ENCODE results near the gene HBQ1.

The HBQ1 gene

GRCh38 chr16:180101-180675 is at the start of gene HBQ1:
TSS of gene HBQ1 (plus strand) at chr16:180459. CDS start at chr16:180487, 28 bp downstream.
- Histone ChIP-seq H3K27ac (ENCODE audit: low read depth, low read length) (no peak within 1 kb of the TSS), H3K4me3 (ENCODE audit: low read depth, low read length) (peak within 1 kb of the TSS; percentile 51), H3K27me3 (ENCODE audit: control insufficient read depth, insufficient read depth, low read length) (peaks cover 56% of the 10 kb centered on the region), H3K9ac (ENCODE audit: low read depth, low read length) (no peak within 1 kb of the TSS; the same call in 1 of the 2 replicates), H3K4me1 (ENCODE audit: control insufficient read depth, insufficient read depth, low read length) (no peaks in the 10 kb centered on the region), H3K9me3 (ENCODE audit: control insufficient read depth, insufficient read depth, low read length) (no peaks in the 10 kb centered on the region), H3K36me3 (ENCODE audit: control insufficient read depth, insufficient read depth, low read length) (peaks cover 7% of the 10 kb centered on the region)

GRCh38 chr16:130533-131173 is 49.6 kb upstream of the HBQ1 start:
- H3K9me3 ChIP-seq (ENCODE audit: control insufficient read depth, insufficient read depth, low read length): no peaks in the 10 kb centered on the region
- no peaks in the 10 kb centered on the region for H3K27me3 ChIP-seq (ENCODE audit: control insufficient read depth, insufficient read depth, low read length)
- H3K27ac ChIP-seq (ENCODE audit: low read depth, low read length): no peak overlapping the region
- H3K4me3 ChIP-seq (ENCODE audit: low read depth, low read length): no peak overlapping the region
- H3K36me3 ChIP-seq (ENCODE audit: control insufficient read depth, insufficient read depth, low read length): no peaks in the 10 kb centered on the region
- no peaks in the 10 kb centered on the region for H3K4me1 ChIP-seq (ENCODE audit: control insufficient read depth, insufficient read depth, low read length)
- no peak overlapping the region for H3K9ac ChIP-seq (ENCODE audit: low read depth, low read length)

DNA sequence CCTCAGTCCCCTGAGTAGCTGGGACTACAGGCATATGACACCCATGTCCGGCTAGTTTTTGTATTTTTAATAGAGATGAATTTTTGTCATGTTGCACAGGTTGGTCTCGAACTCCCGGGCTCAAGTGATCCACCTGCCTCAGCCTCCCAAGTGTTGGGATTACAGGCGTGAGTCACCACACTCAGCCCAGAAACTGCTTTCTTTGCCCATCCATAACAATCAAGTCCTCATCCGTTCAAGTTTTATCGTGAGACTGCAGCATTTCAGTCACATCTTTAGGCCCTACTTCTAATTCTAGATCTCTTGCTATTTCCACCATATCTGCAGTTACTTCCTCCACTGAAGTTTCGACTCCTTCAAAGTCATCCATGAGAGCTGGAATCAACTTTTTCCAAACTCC is 48.1 kb upstream of the HBQ1 start:
- no peaks in the 10 kb centered on the region for H3K27me3 ChIP-seq (ENCODE audit: control insufficient read depth, insufficient read depth, low read length)
- H3K9ac ChIP-seq (ENCODE audit: low read depth, low read length): no peak overlapping the region
- H3K27ac ChIP-seq (ENCODE audit: low read depth, low read length): no peak overlapping the region
- H3K9me3 ChIP-seq (ENCODE audit: control insufficient read depth, insufficient read depth, low read length): no peaks in the 10 kb centered on the region
- no peak overlapping the region for H3K4me3 ChIP-seq (ENCODE audit: low read depth, low read length)
- H3K36me3 ChIP-seq (ENCODE audit: control insufficient read depth, insufficient read depth, low read length): no peaks in the 10 kb centered on the region
- no peaks in the 10 kb centered on the region for H3K4me1 ChIP-seq (ENCODE audit: control insufficient read depth, insufficient read depth, low read length)

GRCh38 chr16:133716-134115 is 46.5 kb upstream of the HBQ1 start:
- Histone ChIP-seq H3K4me3 (ENCODE audit: low read depth, low read length) (no peak overlapping the region), H3K27me3 (ENCODE audit: control insufficient read depth, insufficient read depth, low read length) (no peaks in the 10 kb centered on the region), H3K9me3 (ENCODE audit: control insufficient read depth, insufficient read depth, low read length) (no peaks in the 10 kb centered on the region), H3K36me3 (ENCODE audit: control insufficient read depth, insufficient read depth, low read length) (no peaks in the 10 kb centered on the region), H3K4me1 (ENCODE audit: control insufficient read depth, insufficient read depth, low read length) (no peaks in the 10 kb centered on the region), H3K9ac (ENCODE audit: low read depth, low read length) (no peak overlapping the region), H3K27ac (ENCODE audit: low read depth, low read length) (no peak overlapping the region)

DNA sequence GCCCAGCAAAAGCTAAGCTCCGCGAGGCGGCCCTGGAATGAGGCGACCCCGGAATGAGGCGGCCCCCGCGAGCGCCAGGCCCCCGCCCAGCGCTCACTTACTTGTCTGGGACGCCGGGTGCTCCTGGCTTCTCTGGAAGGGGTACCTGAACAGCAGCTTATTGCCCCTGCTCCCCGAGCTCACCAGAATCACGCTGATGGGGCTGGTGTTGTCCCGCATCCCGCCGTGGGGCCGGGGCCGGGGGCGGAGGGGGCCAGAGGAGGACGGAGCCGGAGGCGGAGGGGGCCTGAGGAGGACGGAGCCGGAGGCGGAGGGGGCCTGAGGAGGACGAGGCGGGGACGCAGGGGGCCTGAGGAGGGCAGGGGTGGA is 42.2 kb upstream of the HBQ1 start:
- H3K27me3 ChIP-seq (ENCODE audit: control insufficient read depth, insufficient read depth, low read length): no peaks in the 10 kb centered on the region
- H3K27ac ChIP-seq (ENCODE audit: low read depth, low read length): peak overlapping the region; percentile 82
- peak overlapping the region; percentile 83 for H3K4me3 ChIP-seq (ENCODE audit: low read depth, low read length)
- H3K4me1 ChIP-seq (ENCODE audit: control insufficient read depth, insufficient read depth, low read length): no peaks in the 10 kb centered on the region
- peak overlapping the region; percentile 74 for H3K9ac ChIP-seq (ENCODE audit: low read depth, low read length)
- H3K9me3 ChIP-seq (ENCODE audit: control insufficient read depth, insufficient read depth, low read length): no peaks in the 10 kb centered on the region
- H3K36me3 ChIP-seq (ENCODE audit: control insufficient read depth, insufficient read depth, low read length): no peaks in the 10 kb centered on the region

- H3K27ac ChIP-seq (ENCODE audit: low read depth, low read length): no peak overlapping the region
- H3K4me3 ChIP-seq (ENCODE audit: low read depth, low read length): no peak overlapping the region
- H3K27me3 ChIP-seq (ENCODE audit: control insufficient read depth, insufficient read depth, low read length): no peaks in the 10 kb centered on the region
- no peaks in the 10 kb centered on the region for H3K36me3 ChIP-seq (ENCODE audit: control insufficient read depth, insufficient read depth, low read length)
- no peak overlapping the region for H3K9ac ChIP-seq (ENCODE audit: low read depth, low read length)
- no peaks in the 10 kb centered on the region for H3K4me1 ChIP-seq (ENCODE audit: control insufficient read depth, insufficient read depth, low read length)
- no peaks in the 10 kb centered on the region for H3K9me3 ChIP-seq (ENCODE audit: control insufficient read depth, insufficient read depth, low read length)
These were observed 39.9 kb upstream of the HBQ1 start for GRCh38 chr16:140175-140857.

- no peaks in the 10 kb centered on the region for H3K27me3 ChIP-seq (ENCODE audit: control insufficient read depth, insufficient read depth, low read length)
- H3K4me1 ChIP-seq (ENCODE audit: control insufficient read depth, insufficient read depth, low read length): no peaks in the 10 kb centered on the region
- H3K27ac ChIP-seq (ENCODE audit: low read depth, low read length): no peak overlapping the region
These were observed 37.8 kb upstream of the HBQ1 start for GRCh38 chr16:142405-142967.

DNA sequence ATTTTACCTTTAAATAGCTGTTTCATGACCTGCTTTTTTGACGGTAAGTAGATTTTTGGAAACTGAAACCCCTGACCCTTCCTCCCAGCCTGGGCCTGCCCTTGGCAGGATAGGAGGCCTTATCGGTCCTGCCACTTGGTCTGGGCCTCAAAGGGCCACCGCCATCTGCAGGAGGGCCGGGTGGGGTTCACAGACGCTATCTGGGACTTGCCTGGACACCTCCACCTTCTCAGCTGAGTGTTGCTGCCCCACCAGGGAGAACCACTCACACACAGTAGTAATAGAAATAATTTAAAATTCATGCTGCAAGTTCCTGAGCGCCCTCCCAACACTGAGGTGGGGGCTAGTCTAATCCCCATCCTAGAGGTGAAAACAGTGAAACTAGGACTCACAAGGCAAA is 37.2 kb upstream of the HBQ1 start:
- H3K9me3 ChIP-seq (ENCODE audit: control insufficient read depth, insufficient read depth, low read length): no peaks in the 10 kb centered on the region
- no peaks in the 10 kb centered on the region for H3K27me3 ChIP-seq (ENCODE audit: control insufficient read depth, insufficient read depth, low read length)
- no peaks in the 10 kb centered on the region for H3K36me3 ChIP-seq (ENCODE audit: control insufficient read depth, insufficient read depth, low read length)
- no peak overlapping the region for H3K9ac ChIP-seq (ENCODE audit: low read depth, low read length)
- H3K27ac ChIP-seq (ENCODE audit: low read depth, low read length): no peak overlapping the region
- H3K4me1 ChIP-seq (ENCODE audit: control insufficient read depth, insufficient read depth, low read length): no peaks in the 10 kb centered on the region
- H3K4me3 ChIP-seq (ENCODE audit: low read depth, low read length): no peak overlapping the region

More at GRCh38 chr16:142405-142967, 37.8 kb upstream of the HBQ1 start:
- Histone ChIP-seq H3K9me3 (ENCODE audit: control insufficient read depth, insufficient read depth, low read length) (no peaks in the 10 kb centered on the region), H3K36me3 (ENCODE audit: control insufficient read depth, insufficient read depth, low read length) (no peaks in the 10 kb centered on the region), H3K4me3 (ENCODE audit: low read depth, low read length) (no peak overlapping the region), H3K9ac (ENCODE audit: low read depth, low read length) (no peak overlapping the region)

DNA sequence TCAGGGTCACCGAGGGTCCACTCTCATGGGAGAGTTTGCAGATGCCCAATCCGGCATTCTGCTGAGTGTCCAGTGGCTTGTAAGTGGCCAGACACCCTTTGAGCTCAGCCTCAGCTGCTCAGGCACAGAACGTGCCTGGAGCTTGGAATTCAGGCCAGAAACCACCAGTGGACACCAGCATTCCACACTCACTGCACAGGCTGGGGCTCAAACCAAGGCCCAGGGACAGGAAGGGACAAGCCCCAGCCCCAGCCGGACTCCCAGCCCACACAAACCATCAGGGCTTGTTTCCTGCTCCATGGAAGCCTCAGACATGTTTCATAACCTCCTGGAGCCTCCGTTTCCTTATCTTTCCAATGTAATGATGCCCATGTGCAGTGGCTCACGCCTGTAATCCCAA is 36.8 kb upstream of the HBQ1 start:
- Histone ChIP-seq H3K36me3 (ENCODE audit: control insufficient read depth, insufficient read depth, low read length) (no peaks in the 10 kb centered on the region), H3K4me1 (ENCODE audit: control insufficient read depth, insufficient read depth, low read length) (no peaks in the 10 kb centered on the region), H3K27me3 (ENCODE audit: control insufficient read depth, insufficient read depth, low read length) (no peaks in the 10 kb centered on the region), H3K4me3 (ENCODE audit: low read depth, low read length) (no peak overlapping the region), H3K9ac (ENCODE audit: low read depth, low read length) (no peak overlapping the region), H3K27ac (ENCODE audit: low read depth, low read length) (no peak overlapping the region), H3K9me3 (ENCODE audit: control insufficient read depth, insufficient read depth, low read length) (no peaks in the 10 kb centered on the region)

- Histone ChIP-seq H3K4me1 (ENCODE audit: control insufficient read depth, insufficient read depth, low read length) (no peaks in the 10 kb centered on the region), H3K9me3 (ENCODE audit: control insufficient read depth, insufficient read depth, low read length) (no peaks in the 10 kb centered on the region), H3K27ac (ENCODE audit: low read depth, low read length) (no peak overlapping the region), H3K36me3 (ENCODE audit: control insufficient read depth, insufficient read depth, low read length) (no peaks in the 10 kb centered on the region), H3K9ac (ENCODE audit: low read depth, low read length) (no peak overlapping the region), H3K4me3 (ENCODE audit: low read depth, low read length) (no peak overlapping the region), H3K27me3 (ENCODE audit: control insufficient read depth, insufficient read depth, low read length) (0 out of 2 replicates have a peak, but pooled peaks cover 7% of the 10 kb centered on the region)
These were observed 35.4 kb upstream of the HBQ1 start for GRCh38 chr16:144797-145252.

DNA sequence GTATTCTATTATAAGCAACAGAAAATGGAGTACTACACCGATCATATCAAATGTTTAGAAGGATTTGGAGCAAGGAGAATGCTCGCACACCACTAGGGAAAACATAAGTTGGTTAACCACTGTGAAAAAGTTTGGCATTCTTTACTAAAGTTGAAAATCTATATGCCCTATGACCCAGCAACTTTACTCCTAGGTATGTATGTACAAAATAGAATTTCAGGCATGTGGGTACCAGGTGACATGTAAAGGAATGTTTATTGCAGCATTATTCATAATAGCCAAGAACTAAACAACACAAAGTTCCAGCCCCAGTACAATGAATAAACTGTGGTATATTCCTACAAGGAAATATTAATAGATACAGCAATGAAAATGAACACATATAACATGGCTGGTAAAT is 33.6 kb upstream of the HBQ1 start:
- Histone ChIP-seq H3K27me3 (ENCODE audit: control insufficient read depth, insufficient read depth, low read length) (0 out of 2 replicates have a peak, but pooled peaks cover 7% of the 10 kb centered on the region), H3K9ac (ENCODE audit: low read depth, low read length) (no peak overlapping the region), H3K4me3 (ENCODE audit: low read depth, low read length) (no peak overlapping the region), H3K36me3 (ENCODE audit: control insufficient read depth, insufficient read depth, low read length) (no peaks in the 10 kb centered on the region), H3K4me1 (ENCODE audit: control insufficient read depth, insufficient read depth, low read length) (no peaks in the 10 kb centered on the region), H3K9me3 (ENCODE audit: control insufficient read depth, insufficient read depth, low read length) (no peaks in the 10 kb centered on the region), H3K27ac (ENCODE audit: low read depth, low read length) (no peak overlapping the region)

Data from HUES48 (cell line).